Activated naive CD4-positive, alpha-beta T cell treated with anti-CD3 and anti-CD28 coated beads for 36 hours (primary cell): ENCODE measurements around the gene OPCML. TPM values are rescaled to one million over a fixed set of nuclear protein-coding genes. Genes with fewer than 3 reads are reported as not detected.

Experiments used
- CTCF ChIA-PET: fragments of 350-600 bp; sonication (Branson Sonifier 250); formaldehyde crosslinking; loops from one replicate; lab custom pipeline; 2021; ENCODE audit warnings: antibody characterized with exemption; lab: Charles Lee
- DNase-seq: peaks from one replicate; pipeline ENCODE4 v3.0.0-alpha.2; 2020
- H3K27ac Mint-ChIP-seq: one replicate; pipeline ENCODE4 v1.8.0; 2021; ENCODE audit warnings: mild to moderate bottlenecking, mixed read lengths
- H3K27me3 Mint-ChIP-seq: one replicate; pipeline ENCODE4 v1.8.0; 2021; ENCODE audit warnings: low read depth, mixed read lengths
- H3K36me3 Mint-ChIP-seq: one replicate; pipeline ENCODE4 v1.8.0; 2021; ENCODE audit warnings: low read depth, mixed read lengths
- H3K4me1 Mint-ChIP-seq: one replicate; pipeline ENCODE4 v1.8.0; 2021; ENCODE audit warnings: low read depth, mixed read lengths
- H3K4me3 Mint-ChIP-seq: one replicate; pipeline ENCODE4 v1.8.0; 2021; ENCODE audit warnings: mild to moderate bottlenecking, moderate library complexity, mixed read lengths
- H3K9me3 Mint-ChIP-seq: one replicate; pipeline ENCODE4 v1.8.0; 2021; ENCODE audit warnings: mixed read lengths
- intact Hi-C: fragments of 100-400 bp; cut with micrococcal nuclease; formaldehyde crosslinking; loops from one replicate; pipeline ENCODE4 v1.15.1; 2023
- total RNA-seq, 2 experiments: library from RNA; stranded (reverse); gene quantifications; one replicate each; pipeline ENCODE4 v1.2.3, GENCODE V29; 2021

OPCML gene
- total RNA-seq, 2 experiments from 2014 or later: not detected

DNA sequence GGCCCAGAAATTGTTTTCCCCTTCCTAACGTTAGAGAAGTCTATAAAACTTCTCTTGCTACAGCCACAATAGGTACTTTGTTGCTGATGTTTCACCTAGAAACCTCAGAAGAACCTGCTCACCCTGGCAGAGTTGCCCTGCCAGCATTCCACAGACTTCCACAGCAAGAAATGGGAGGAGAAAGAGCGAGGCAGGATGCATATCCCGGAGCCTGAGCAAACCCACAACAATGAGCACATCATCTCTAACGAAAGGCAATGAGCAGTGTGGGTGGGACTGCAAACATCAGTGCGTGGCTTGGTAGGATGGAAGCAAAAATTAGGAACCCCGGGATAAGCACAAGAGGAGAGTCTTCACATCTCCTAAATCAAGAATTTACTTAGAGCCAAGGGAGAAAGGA is 892.3 kb downstream of the OPCML start:
- H3K9me3 Mint-ChIP-seq: no peaks in the 10 kb centered on the region
- intact Hi-C loops: no loop called here
- no peaks in the 10 kb centered on the region for H3K27me3 Mint-ChIP-seq
- H3K27ac Mint-ChIP-seq: no peak overlapping the region
- CTCF ChIA-PET: no interaction called here
- no peak overlapping the region for H3K4me3 Mint-ChIP-seq
- DNase-seq: no peak
- no peaks in the 10 kb centered on the region for H3K36me3 Mint-ChIP-seq
- H3K4me1 Mint-ChIP-seq: no peaks in the 10 kb centered on the region

DNA sequence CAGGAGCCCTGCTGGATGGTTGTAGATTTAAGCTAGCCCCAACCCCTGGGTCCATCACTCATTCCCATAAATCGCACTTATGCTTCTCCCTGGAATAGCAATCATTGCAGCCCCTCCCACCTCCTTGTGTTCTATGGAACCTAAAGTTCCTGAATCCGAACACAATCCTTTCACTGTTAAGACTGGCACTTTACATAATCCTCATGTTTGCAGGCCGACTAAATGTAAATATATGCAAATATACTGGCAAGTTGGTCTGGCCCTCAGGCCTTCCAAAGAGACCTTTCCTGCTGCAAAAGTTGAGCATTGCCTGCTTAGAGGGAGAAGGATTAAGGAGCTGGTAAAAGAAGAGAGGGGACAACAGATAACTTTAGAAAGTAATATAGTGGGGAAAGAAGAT is 892.9 kb downstream of the OPCML start:
- H3K4me3 Mint-ChIP-seq: no peak overlapping the region
- CTCF ChIA-PET: no interaction called here
- intact Hi-C loops: no loop called here
- no peaks in the 10 kb centered on the region for H3K4me1 Mint-ChIP-seq
- no peak overlapping the region for H3K27ac Mint-ChIP-seq
- DNase-seq: no peak
- no peaks in the 10 kb centered on the region for H3K9me3 Mint-ChIP-seq
- no peaks in the 10 kb centered on the region for H3K27me3 Mint-ChIP-seq
- H3K36me3 Mint-ChIP-seq: no peaks in the 10 kb centered on the region

DNA sequence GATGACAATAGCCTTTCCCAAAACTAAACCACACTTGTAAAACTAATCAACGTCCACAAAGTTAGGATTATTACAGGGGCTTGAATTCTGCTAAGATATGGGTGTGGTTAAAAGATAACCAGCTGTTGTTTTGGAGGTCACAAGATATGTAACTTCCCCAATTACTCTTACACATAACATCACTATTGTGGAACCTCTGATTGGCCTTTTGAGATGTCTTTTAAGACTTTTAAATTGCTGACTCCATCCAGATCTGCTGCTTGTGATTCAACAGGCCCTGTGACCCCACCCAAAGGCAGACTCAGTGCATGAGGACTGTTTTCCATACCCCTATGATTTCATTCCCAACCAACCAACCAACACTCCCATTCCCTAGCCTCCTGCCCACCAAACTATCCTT is 893.9 kb downstream of the OPCML start:
- CTCF ChIA-PET: no interaction called here
- Mint-ChIP-seq H3K4me1 (no peaks in the 10 kb centered on the region), H3K4me3 (no peak overlapping the region), H3K27me3 (no peaks in the 10 kb centered on the region), H3K27ac (no peak overlapping the region), H3K36me3 (no peaks in the 10 kb centered on the region), H3K9me3 (no peaks in the 10 kb centered on the region)
- no peak for DNase-seq
- intact Hi-C loops: no loop called here

DNA sequence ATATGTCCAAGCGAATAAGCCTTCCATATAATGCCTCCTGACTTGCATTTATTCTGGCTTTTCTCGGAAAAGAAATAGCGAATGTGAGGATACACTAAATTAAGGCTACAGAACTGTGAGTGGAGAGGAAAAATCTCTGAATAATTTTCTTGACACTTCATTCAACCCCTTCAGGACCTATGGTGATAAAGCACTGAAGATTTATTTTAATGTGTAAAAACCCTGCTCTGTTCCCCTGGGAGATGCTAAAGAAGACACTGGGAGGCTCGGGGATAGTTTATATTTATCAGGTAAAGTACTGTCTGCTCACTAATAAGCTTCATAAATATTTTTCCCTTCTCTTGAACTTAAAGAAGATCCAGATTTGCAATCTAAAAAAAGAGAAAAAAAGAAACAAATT is 895.8 kb downstream of the OPCML start:
- H3K4me1 Mint-ChIP-seq: no peaks in the 10 kb centered on the region
- H3K27ac Mint-ChIP-seq: no peak overlapping the region
- H3K36me3 Mint-ChIP-seq: no peaks in the 10 kb centered on the region
- peaks cover 2% of the 10 kb centered on the region for H3K9me3 Mint-ChIP-seq
- CTCF ChIA-PET: no interaction called here
- intact Hi-C loops: no loop called here
- H3K27me3 Mint-ChIP-seq: no peaks in the 10 kb centered on the region
- H3K4me3 Mint-ChIP-seq: no peak overlapping the region
- no peak for DNase-seq

DNA sequence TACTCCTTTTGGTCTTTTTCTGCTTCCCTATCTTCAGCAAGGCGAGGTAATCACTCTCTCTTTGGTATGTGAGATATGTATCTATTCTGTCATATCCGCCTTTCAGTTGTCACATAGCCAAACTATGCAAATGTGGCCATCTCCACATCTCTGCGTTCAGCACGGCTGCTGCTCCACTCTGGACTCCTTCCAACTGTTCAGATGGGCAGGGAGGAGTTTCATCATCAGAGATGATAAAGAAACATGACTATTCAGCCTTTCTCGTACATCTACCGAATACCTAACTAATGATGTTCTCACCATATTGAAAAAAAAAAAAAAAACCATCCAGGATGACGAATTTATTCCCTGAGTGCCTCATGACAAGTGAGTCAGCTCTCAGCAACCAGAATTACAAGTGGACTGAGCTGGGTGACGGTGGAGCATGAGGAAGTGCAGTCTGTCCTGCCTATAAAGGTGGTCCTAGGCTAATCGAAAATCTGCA is 899.6 kb downstream of the OPCML start:
- H3K27me3 Mint-ChIP-seq: no peaks in the 10 kb centered on the region

DNA sequence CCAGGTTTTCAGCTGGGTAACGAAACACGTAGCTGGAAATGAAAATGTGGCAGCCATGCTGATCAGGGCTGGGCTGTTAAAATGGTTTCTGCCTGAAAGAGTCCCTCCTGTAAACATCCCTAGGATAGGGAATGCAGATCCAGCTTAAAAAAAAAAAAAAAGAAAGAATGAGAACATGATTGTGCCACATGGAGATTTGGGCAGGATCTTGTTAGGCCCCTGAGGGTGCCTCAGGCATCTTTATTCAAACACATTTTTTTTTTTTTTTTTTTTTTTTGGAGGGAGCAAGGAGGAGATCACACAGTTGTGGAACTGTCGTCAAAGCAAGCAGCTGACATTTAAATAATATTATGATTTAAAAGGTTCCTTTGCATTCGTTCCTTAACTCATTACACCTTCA is 900.3 kb downstream of the OPCML start:
- no peaks in the 10 kb centered on the region for H3K27me3 Mint-ChIP-seq
- no peak overlapping the region for H3K4me3 Mint-ChIP-seq
- intact Hi-C loops: no loop called here
- no peaks in the 10 kb centered on the region for H3K4me1 Mint-ChIP-seq
- H3K36me3 Mint-ChIP-seq: no peaks in the 10 kb centered on the region
- H3K27ac Mint-ChIP-seq: no peak overlapping the region
- no peak for DNase-seq
- CTCF ChIA-PET: no interaction called here
- H3K9me3 Mint-ChIP-seq: peaks cover 2% of the 10 kb centered on the region

More for the DNA sequence above, 899.6 kb downstream of the OPCML start:
- H3K36me3 Mint-ChIP-seq: no peaks in the 10 kb centered on the region
- DNase-seq: no peak
- intact Hi-C loops: no loop called here
- no peak overlapping the region for H3K27ac Mint-ChIP-seq
- H3K9me3 Mint-ChIP-seq: peaks cover 2% of the 10 kb centered on the region
- H3K4me1 Mint-ChIP-seq: no peaks in the 10 kb centered on the region
- CTCF ChIA-PET: no interaction called here
- no peak overlapping the region for H3K4me3 Mint-ChIP-seq

DNA sequence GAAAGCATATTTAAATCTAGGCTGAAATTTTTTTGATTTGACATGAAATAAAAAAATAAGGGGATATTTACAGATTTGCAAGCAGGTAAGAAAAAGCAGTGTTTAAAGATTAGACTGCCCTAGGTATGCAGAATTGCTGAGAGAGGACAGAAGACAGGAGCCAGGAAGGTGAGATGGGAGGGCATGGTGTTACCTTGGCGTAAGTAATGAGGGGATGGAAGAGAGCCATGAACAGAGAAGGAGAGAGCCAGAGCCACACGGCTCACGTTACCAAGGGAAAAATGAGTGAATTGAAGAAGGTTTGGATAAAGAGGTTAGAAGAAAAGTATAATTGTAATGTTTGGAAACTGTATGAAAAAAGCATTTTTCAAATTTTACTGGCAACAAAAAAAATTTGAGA is 904.3 kb downstream of the OPCML start:
- CTCF ChIA-PET: no interaction called here
- Mint-ChIP-seq H3K4me3 (no peak overlapping the region), H3K27ac (no peak overlapping the region), H3K36me3 (no peaks in the 10 kb centered on the region), H3K27me3 (no peaks in the 10 kb centered on the region), H3K4me1 (no peaks in the 10 kb centered on the region), H3K9me3 (peaks cover 2% of the 10 kb centered on the region)
- DNase-seq: no peak
- intact Hi-C loops: no loop called here

DNA sequence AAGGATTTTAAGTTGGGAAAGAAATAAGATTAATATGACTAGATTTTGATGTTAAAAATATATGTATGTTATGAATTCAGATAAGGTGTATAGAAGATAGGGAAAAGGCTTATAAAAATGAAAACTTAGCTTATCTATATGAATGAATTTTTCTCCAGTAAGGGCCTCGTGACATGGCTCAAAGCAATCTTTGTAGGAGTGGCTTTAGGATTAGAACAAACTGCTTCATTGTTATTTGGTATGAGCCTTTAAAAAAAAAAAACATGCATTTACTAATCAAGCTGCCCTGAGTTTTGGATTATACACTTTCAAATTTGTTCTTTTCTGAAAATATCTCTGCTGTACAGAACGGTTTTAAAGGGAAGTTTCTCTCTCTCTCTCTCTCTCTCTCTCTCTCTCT is 905.9 kb downstream of the OPCML start:
- CTCF ChIA-PET: interaction anchor here (0.5 kb wide), 1 partner anchor 33 kb away, joined by 3 read pairs; no protein-coding TSS in a partner anchor
- no peaks in the 10 kb centered on the region for H3K4me1 Mint-ChIP-seq
- H3K27ac Mint-ChIP-seq: no peak overlapping the region
- H3K36me3 Mint-ChIP-seq: no peaks in the 10 kb centered on the region
- no peak for DNase-seq
- peaks cover 3% of the 10 kb centered on the region for H3K9me3 Mint-ChIP-seq
- intact Hi-C loops: no loop called here
- H3K27me3 Mint-ChIP-seq: no peaks in the 10 kb centered on the region
- H3K4me3 Mint-ChIP-seq: no peak overlapping the region

GRCh38 chr11:132623511-132623910 is 908.8 kb downstream of the OPCML start:
- no peak overlapping the region for H3K27ac Mint-ChIP-seq
- H3K4me1 Mint-ChIP-seq: no peaks in the 10 kb centered on the region
- H3K4me3 Mint-ChIP-seq: no peak overlapping the region
- intact Hi-C loops: no loop called here
- peaks cover 5% of the 10 kb centered on the region for H3K9me3 Mint-ChIP-seq
- H3K27me3 Mint-ChIP-seq: no peaks in the 10 kb centered on the region
- CTCF ChIA-PET: no interaction called here
- DNase-seq: no peak
- no peaks in the 10 kb centered on the region for H3K36me3 Mint-ChIP-seq

- intact Hi-C loops: no loop called here
- Mint-ChIP-seq H3K9me3 (peaks cover 5% of the 10 kb centered on the region), H3K36me3 (no peaks in the 10 kb centered on the region), H3K4me3 (no peak overlapping the region), H3K27ac (no peak overlapping the region), H3K4me1 (no peaks in the 10 kb centered on the region), H3K27me3 (no peaks in the 10 kb centered on the region)
- CTCF ChIA-PET: no interaction called here
- DNase-seq: no peak
These were observed 910.2 kb downstream of the OPCML start for GRCh38 chr11:132621976-132622580.

- CTCF ChIA-PET: no interaction called here
- intact Hi-C loops: no loop called here
- DNase-seq: no peak
- no peaks in the 10 kb centered on the region for H3K4me1 Mint-ChIP-seq
- no peaks in the 10 kb centered on the region for H3K27me3 Mint-ChIP-seq
- H3K27ac Mint-ChIP-seq: no peak overlapping the region
- H3K9me3 Mint-ChIP-seq: peaks cover 5% of the 10 kb centered on the region
- no peaks in the 10 kb centered on the region for H3K36me3 Mint-ChIP-seq
- no peak overlapping the region for H3K4me3 Mint-ChIP-seq
These were observed 911.9 kb downstream of the OPCML start for GRCh38 chr11:132620423-132620822.

GRCh38 chr11:132610791-132611190 is 921.5 kb downstream of the OPCML start:
- CTCF ChIA-PET: interaction anchor here (0.9 kb wide), 1 partner anchor 330 kb away, joined by 3 read pairs; no protein-coding TSS in a partner anchor
- no peaks in the 10 kb centered on the region for H3K36me3 Mint-ChIP-seq
- no peak overlapping the region for H3K4me3 Mint-ChIP-seq
- H3K9me3 Mint-ChIP-seq: peaks cover 2% of the 10 kb centered on the region
- no peak overlapping the region for H3K27ac Mint-ChIP-seq
- no peak for DNase-seq
- H3K4me1 Mint-ChIP-seq: no peaks in the 10 kb centered on the region
- intact Hi-C loops: no loop called here
- no peaks in the 10 kb centered on the region for H3K27me3 Mint-ChIP-seq

- H3K9me3 Mint-ChIP-seq: peaks cover 2% of the 10 kb centered on the region
- no peak overlapping the region for H3K27ac Mint-ChIP-seq
- no peak overlapping the region for H3K4me3 Mint-ChIP-seq
- H3K4me1 Mint-ChIP-seq: no peaks in the 10 kb centered on the region
- H3K27me3 Mint-ChIP-seq: no peaks in the 10 kb centered on the region
- CTCF ChIA-PET: interaction anchor here (0.9 kb wide), 1 partner anchor 331 kb away, joined by 3 read pairs; no protein-coding TSS in a partner anchor
- no peak for DNase-seq
- H3K36me3 Mint-ChIP-seq: no peaks in the 10 kb centered on the region
- intact Hi-C loops: no loop called here
These were observed 922.1 kb downstream of the OPCML start for GRCh38 chr11:132610216-132610615.
